GM18499 (cell line): ENCODE measurements around the gene TPRG1.

Experiments
- ATAC-seq: cut with Tn5 transposase; IDR thresholded peaks from one replicate; pipeline ENCODE4 v1.9.1; 2021; ENCODE audit warnings: moderate number of reproducible peaks; ENCODE audit not compliant: insufficient read depth, unreplicated experiment

Gene TPRG1

GRCh38 chr3:189342811-189343210 lies 171.0 kb downstream of the TPRG1 start:
- ATAC-seq = no peak

GRCh38 chr3:189344996-189345395 lies 173.2 kb downstream of the TPRG1 start:
- no peak for ATAC-seq

DNA sequence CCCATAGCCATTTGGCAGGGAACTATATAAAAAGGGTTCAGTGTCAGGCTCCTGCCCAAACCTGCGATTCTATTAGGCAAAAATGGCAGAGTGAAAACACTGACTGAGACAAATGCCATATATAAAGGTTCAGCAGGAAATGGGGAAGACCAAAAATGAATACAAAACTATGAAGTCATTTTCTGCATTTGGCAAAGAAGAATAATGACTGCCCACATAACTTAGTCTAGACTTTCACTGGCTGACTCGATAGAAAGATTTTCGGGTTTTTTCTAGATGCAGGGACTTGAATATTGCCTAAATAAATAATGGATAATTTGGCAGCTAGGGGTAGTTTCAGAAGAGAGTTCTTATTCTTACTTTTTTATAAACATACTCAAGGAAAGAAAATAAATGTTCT lies 178.0 kb downstream of the TPRG1 start:
- ATAC-seq = no peak

GRCh38 chr3:189353318-189353965 lies 181.7 kb downstream of the TPRG1 start:
- ATAC-seq = no peak

DNA sequence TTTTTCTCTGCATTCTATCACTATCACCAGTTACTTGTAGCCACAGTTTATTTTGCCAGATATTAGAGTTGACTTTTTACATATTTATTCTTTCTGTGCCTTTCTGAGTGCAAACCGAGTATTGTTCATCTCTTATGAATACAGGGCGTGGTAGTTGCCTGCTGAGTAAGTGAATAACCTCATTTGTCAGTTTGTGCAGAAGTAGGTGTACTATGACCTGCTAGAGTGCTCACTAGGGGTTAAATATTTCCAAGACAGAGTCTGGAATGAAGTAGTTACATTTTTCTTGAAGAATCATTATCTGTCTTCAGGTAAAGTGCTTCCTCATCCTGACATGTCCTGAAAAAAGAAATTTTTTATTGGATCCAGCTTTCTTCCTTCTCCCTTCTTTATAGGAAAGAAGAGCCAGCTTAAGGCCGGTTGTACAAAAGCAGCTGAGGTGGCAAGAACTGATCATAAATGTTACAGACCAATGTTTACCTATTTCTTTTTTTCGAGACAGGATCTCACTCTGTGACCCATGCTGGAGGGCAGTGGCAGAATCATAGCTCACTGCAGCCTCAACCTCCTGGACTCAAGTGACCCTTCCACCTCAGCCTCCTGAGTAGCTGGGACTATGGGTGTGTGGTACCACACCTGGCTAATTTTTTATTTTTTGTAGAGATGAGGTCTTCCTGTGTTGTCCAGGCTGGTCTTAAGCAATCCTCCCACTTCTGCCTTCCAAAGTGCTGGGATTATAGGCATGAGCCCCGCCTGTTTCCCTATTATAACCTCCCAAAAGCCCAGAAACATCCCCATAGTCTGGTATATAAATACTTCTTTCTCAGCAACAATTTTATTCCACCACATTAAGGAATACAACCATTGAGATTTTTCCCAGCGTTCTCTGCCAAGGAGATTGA lies 182.5 kb downstream of the TPRG1 start:
- ATAC-seq = no peak

DNA sequence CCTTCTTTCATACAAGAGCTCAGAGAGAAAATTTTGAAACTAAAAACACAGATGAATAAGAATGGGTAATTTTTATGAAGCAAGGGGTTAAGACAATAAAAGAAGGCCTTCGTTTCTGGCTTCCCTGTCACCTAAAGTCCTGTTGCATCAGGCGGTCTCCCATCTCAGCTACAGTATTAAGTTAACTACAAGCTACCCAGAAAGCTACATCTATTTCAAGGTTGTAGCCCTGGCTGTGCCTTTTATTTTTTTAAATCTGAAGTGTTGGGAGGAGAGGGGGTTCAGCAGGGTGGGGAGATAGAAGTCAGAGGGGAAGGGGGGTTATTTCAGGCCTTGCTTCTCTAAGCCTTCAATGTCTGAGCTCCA lies 183.3 kb downstream of the TPRG1 start:
- ATAC-seq = no peak

- no peak for ATAC-seq
Observed at GRCh38 chr3:189355481-189356201, 183.9 kb downstream of the TPRG1 start.

- ATAC-seq = no peak
Observed at GRCh38 chr3:189360291-189360690, 188.5 kb downstream of the TPRG1 start.

DNA sequence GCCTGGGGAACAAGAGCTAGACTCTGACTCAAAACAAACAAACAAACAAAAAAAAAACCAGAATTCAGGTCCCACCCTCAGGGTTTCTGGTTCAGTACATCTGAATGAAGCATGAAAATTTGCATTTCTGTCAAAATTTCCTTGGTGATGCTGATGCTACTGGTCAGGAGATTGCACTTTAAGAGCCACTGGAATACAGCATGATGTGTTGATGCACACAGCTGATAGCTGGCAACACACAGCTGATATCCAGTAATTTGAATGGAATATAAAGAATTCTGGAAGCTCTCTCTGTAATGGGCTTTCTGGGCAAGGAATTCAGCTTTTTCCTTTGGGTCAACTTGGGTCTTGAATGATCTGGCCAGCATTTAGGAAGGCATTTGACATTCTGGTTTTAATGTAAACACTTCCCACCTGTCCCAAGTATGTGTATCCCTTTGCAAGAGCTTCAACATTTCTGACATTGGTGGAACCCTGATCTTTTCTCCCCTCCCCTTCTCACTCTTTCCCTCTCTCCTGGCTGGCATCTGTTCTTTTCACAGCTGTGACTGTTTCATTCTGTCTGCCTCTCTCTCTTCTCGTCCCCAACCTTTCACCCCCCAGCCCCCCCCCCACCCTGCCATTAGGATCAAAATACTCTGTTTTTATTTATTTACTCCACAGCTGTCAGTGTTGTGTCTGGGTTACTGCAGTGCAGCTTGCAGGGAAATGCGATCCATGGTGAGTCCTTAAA lies 189.5 kb downstream of the TPRG1 start:
- ATAC-seq = no peak

DNA sequence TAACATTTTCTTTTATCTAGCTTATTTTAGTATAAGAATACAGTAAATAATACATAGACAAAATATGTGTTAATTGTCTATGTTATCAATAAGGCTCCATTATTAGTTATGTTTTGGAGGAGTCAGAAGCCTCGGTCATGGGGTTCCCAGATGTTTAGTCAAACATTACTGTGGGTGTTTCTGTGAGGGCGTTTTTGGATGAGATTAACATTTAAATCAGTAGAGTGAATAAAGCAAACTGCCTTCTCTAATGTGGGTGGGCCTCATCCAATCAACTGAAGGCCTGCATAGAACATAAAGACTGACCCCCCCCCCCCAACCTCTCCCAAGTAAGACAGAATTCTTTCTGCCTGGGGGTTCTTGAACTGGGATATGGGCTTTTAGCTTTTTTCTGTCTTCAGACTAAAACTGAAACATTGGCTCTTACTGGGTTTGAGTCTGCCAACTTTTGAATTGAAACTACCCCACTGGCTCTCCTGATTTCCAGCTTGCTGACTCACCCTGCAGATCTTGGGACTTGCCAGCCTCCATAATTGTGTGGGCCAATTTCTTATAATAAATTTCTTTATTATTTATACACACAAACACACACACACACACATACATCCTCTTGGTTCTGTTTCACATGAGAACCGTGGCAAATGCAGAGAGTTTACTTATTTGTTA lies 192.0 kb downstream of the TPRG1 start:
- ATAC-seq = no peak

- no peak for ATAC-seq
Observed at GRCh38 chr3:189365609-189366564, 194.1 kb downstream of the TPRG1 start.

DNA sequence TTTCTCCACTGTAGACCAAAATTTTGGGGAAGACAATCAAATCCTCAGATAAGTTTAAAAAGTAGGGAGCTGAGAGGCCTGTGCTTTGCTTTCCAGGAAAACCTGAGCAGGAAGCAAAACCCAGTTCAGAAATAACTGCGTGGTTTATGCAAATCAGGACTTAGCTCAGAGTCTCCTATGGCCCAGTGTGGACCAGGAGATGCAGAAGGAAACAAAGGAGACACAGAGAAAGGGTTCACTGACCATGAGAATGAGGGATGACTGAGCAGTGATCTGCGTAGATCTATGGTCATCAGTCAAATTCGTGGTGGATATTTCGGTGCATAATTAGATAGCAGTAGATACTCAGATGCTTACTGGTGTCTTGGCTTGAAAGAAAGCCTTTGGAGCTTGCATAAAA lies 196.6 kb downstream of the TPRG1 start:
- ATAC-seq = no peak

- ATAC-seq = no peak
Observed at GRCh38 chr3:189369636-189370035, 197.9 kb downstream of the TPRG1 start.

DNA sequence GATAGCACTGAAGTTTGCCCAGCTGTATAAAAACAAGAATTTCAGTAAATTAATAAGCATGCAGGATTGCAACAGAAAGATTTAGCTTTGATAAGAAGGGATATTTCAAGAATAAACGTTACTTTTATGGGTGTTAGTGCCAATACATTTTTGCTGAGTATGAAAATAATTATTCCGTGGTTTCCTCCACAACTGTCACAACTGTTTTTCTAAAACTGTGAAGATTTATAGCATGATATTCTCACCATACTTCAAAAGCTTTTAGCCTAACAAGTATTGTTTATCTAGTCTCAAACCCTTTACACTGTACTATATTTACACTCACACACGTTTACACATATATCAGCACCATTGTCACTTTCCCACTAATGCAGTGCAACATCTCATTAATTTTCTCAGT lies 200.5 kb downstream of the TPRG1 start:
- no peak for ATAC-seq
